GM10248 (cell line): ENCODE results near the gene PBX1.

Experiments
- CTCF ChIA-PET: fragments of 300-600 bp; sonication (Branson Sonifier 250); formaldehyde crosslinking; extraction: SDS; loops from one replicate; lab custom pipeline; 2021; ENCODE audit warnings: antibody characterized with exemption; lab: Yijun Ruan, JAX
- POLR2A ChIA-PET: fragments of 350-650 bp; sonication (Branson Sonifier 250); formaldehyde crosslinking; extraction: SDS; loops from one replicate; lab custom pipeline; 2020; ENCODE audit warnings: antibody characterized with exemption; lab: Yijun Ruan, JAX
- DNase-seq: peaks from one replicate; pipeline ENCODE4 v3.0.0; 2012; ENCODE audit errors: extremely low spot score
- CTCF ChIP-seq: IDR thresholded peaks from 2 replicates; pipeline ENCODE4 v1.5.1; 2012; ENCODE audit warnings: mild to moderate bottlenecking, low read depth; ENCODE audit errors: extremely low read depth, missing control alignments, control extremely low read depth

The PBX1 gene

GRCh38 chr1:164578479-164579200, 19.7 kb downstream of the PBX1 start:
- no peak for TF ChIP-seq CTCF
- CTCF ChIA-PET = interaction anchor here (1.4 kb wide), 1 partner anchor 11 kb away, joined by 3 read pairs; no protein-coding TSS in a partner anchor
- DNase-seq = no peak
- POLR2A ChIA-PET = no interaction called here

GRCh38 chr1:164579381-164579780, 20.4 kb downstream of the PBX1 start:
- POLR2A ChIA-PET = no interaction called here
- CTCF ChIA-PET = no interaction called here
- DNase-seq = no peak
- TF ChIP-seq CTCF = no peak

- POLR2A ChIA-PET = no interaction called here
- no peak for DNase-seq
- no peak for TF ChIP-seq CTCF
- CTCF ChIA-PET = no interaction called here
Measured at GRCh38 chr1:164581762-164582161, 22.8 kb downstream of the PBX1 start.

GRCh38 chr1:164583196-164583595, 24.2 kb downstream of the PBX1 start:
- no peak for DNase-seq
- TF ChIP-seq CTCF = no peak
- ChIA-PET CTCF (no interaction called here), POLR2A (no interaction called here)

- no peak for TF ChIP-seq CTCF
- ChIA-PET CTCF (interaction anchor here (0.7 kb wide), 1 partner anchor 12 kb away, joined by 3 read pairs; no protein-coding TSS in a partner anchor), POLR2A (interaction anchor here (0.6 kb wide), 1 partner anchor 128 kb away, joined by 5 read pairs; no protein-coding TSS in a partner anchor)
- DNase-seq = no peak
Measured at GRCh38 chr1:164583835-164584539, 25.0 kb downstream of the PBX1 start.

- CTCF ChIA-PET = no interaction called here
- DNase-seq = no peak
- POLR2A ChIA-PET = no interaction called here
- no peak for TF ChIP-seq CTCF
Measured at GRCh38 chr1:164586591-164586990, 27.6 kb downstream of the PBX1 start.
